DOHH2 (cell line): ENCODE data around the gene TAL2.
A peak's percentile ranks its signal among the peaks of the same experiment; 100 is the strongest.

Source experiments
- H3F3A ChIP-seq: fragments of 200-600 bp; sonication (generic), shearing (Covaris generic); 2 replicates; pipeline ENCODE4 v1.6.0; 2016; ENCODE audit warnings: antibody characterized with exemption, mild to moderate bottlenecking; ENCODE audit not compliant: control insufficient read depth, insufficient read depth
- H3K27ac ChIP-seq: fragments of 200-600 bp; sonication (generic); 2 replicates; pipeline ENCODE4 v1.5.1; 2014; ENCODE audit warnings: low read depth, mild to moderate bottlenecking, low read length, moderate library complexity
- H3K27me3 ChIP-seq: fragments of 200-600 bp; sonication (generic); 2 replicates; pipeline ENCODE4 v1.6.1; 2014; ENCODE audit warnings: mild to moderate bottlenecking, low read length, mixed read lengths; ENCODE audit not compliant: control insufficient read depth
- H3K36me3 ChIP-seq: fragments of 200-600 bp; sonication (generic); 2 replicates; pipeline ENCODE4 v1.6.1; 2014; ENCODE audit warnings: mild to moderate bottlenecking, low read length, moderate library complexity, mixed read lengths; ENCODE audit not compliant: control insufficient read depth
- H3K4me1 ChIP-seq: fragments of 200-600 bp; sonication (generic); 2 replicates; pipeline ENCODE4 v1.6.1; 2014; ENCODE audit warnings: mild to moderate bottlenecking, low read length, mixed read lengths; ENCODE audit not compliant: control insufficient read depth
- H3K4me2 ChIP-seq: fragments of 200-600 bp; sonication (generic); 2 replicates; pipeline ENCODE4 v1.6.0; 2014; ENCODE audit warnings: mild to moderate bottlenecking, low read length, moderate library complexity
- H3K4me3 ChIP-seq: fragments of 200-600 bp; sonication (generic); 2 replicates; pipeline ENCODE4 v1.5.1; 2014; ENCODE audit warnings: mild to moderate bottlenecking, low read length, mixed read lengths
- H3K79me2 ChIP-seq: fragments of 200-600 bp; sonication (generic); 2 replicates; pipeline ENCODE4 v1.6.1; 2014; ENCODE audit warnings: mild to moderate bottlenecking, low read length, mixed read lengths; ENCODE audit not compliant: control insufficient read depth
- H3K9me2 ChIP-seq: fragments of 200-600 bp; sonication (generic); replicated peaks from 2 replicates; pipeline ENCODE4 v1.6.1; 2014; ENCODE audit warnings: mild to moderate bottlenecking, low read length, mixed read lengths; ENCODE audit not compliant: control insufficient read depth
- H3K9me3 ChIP-seq: fragments of 200-600 bp; sonication (generic); 2 replicates; pipeline ENCODE4 v1.6.1; 2014; ENCODE audit warnings: antibody characterized with exemption, low read length, mixed read lengths; ENCODE audit not compliant: control insufficient read depth, insufficient read depth
- H4K20me1 ChIP-seq: fragments of 200-600 bp; sonication (generic); 2 replicates; pipeline ENCODE4 v1.6.0; 2014; ENCODE audit warnings: low read depth, mild to moderate bottlenecking, antibody characterized with exemption, low read length, moderate library complexity; ENCODE audit not compliant: control insufficient read depth, insufficient read depth
- EZH2phosphoT487 ChIP-seq: fragments of 200-600 bp; sonication (generic); IDR thresholded peaks from 2 replicates; pipeline ENCODE4 v1.6.1; 2017; ENCODE audit warnings: borderline replicate concordance, mild to moderate bottlenecking, antibody characterized with exemption, low read length, moderate library complexity, mixed read lengths
- TF ChIP-seq, protein P1 (sequence below): fragments of 200-600 bp; sonication (generic); IDR thresholded peaks from one replicate; pipeline ENCODE4 v1.5.1; 2014; ENCODE audit warnings: antibody characterized with exemption, mild to moderate bottlenecking, low read depth, low read length; ENCODE audit not compliant: poor library complexity, severe bottlenecking

TAL2 gene

DNA sequence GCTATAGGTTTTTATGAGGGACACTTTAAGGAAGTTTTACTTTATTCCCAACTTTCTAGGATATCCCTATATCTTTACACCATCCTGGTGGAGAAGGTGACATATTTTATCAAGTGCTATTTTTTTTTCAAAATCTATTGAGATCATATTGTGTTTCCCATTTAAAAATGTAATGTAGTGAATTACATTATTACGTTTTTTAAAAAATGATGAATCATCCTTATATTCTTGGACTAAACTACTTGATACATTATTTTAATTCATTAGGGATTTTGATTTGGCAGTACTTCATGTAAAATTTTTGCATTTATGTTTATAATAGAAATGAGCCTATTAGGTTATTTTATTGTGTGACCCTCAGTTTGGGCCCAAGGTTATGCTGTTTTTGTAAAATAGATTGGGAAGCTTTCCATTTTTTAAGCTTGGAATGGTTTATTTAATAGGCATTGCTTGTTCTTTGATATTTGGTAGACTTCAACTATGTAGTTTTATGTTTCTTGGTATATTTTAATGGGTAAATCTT is 36.2 kb downstream of the TAL2 start:
- Histone ChIP-seq H3F3A (no peaks in the 10 kb centered on the region), H3K9me2 (no peaks in the 10 kb centered on the region), H4K20me1 (no peaks in the 10 kb centered on the region), H3K4me1 (peaks cover 37% of the 10 kb centered on the region), H3K79me2 (peaks cover 74% of the 10 kb centered on the region), H3K4me2 (no peak overlapping the region), H3K9me3 (no peaks in the 10 kb centered on the region), H3K4me3 (no peak overlapping the region), H3K27ac (no peak overlapping the region), H3K27me3 (no peaks in the 10 kb centered on the region), H3K36me3 (no peaks in the 10 kb centered on the region)
- TF ChIP-seq, protein P1, sequence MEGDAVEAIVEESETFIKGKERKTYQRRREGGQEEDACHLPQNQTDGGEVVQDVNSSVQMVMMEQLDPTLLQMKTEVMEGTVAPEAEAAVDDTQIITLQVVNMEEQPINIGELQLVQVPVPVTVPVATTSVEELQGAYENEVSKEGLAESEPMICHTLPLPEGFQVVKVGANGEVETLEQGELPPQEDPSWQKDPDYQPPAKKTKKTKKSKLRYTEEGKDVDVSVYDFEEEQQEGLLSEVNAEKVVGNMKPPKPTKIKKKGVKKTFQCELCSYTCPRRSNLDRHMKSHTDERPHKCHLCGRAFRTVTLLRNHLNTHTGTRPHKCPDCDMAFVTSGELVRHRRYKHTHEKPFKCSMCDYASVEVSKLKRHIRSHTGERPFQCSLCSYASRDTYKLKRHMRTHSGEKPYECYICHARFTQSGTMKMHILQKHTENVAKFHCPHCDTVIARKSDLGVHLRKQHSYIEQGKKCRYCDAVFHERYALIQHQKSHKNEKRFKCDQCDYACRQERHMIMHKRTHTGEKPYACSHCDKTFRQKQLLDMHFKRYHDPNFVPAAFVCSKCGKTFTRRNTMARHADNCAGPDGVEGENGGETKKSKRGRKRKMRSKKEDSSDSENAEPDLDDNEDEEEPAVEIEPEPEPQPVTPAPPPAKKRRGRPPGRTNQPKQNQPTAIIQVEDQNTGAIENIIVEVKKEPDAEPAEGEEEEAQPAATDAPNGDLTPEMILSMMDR = no peak
- TF ChIP-seq EZH2phosphoT487 = no peak

DNA sequence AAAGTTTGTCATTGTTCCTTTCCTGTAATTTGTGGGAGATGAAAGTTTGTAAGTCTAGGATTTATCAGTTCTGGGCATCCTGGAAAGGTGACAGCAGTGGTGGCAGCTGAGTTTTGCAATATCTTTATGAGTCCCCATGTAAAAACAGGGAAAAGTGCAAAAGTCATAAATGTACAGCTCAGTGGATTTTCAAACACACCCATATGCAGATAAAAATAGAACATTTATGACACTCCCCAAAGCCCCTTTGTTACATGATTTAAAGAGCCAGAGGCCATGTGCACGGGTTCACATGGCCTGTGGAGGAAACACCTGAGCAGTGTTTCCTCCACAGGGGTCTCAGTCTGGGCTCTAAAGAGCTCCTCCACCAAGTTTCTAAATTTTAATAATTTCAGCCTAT is 38.4 kb downstream of the TAL2 start:
- TF ChIP-seq, protein P1 = no peak
- TF ChIP-seq EZH2phosphoT487 = no peak
- Histone ChIP-seq H3K27ac (no peak overlapping the region), H3K79me2 (peaks cover 64% of the 10 kb centered on the region), H3F3A (0 out of 2 replicates have a peak, but pooled peaks cover 2% of the 10 kb centered on the region), H4K20me1 (no peaks in the 10 kb centered on the region), H3K9me3 (no peaks in the 10 kb centered on the region), H3K9me2 (no peaks in the 10 kb centered on the region), H3K4me2 (peak overlapping the region; percentile 55), H3K27me3 (no peaks in the 10 kb centered on the region), H3K36me3 (no peaks in the 10 kb centered on the region), H3K4me3 (peak overlapping the region; percentile 29), H3K4me1 (peaks cover 26% of the 10 kb centered on the region)

DNA sequence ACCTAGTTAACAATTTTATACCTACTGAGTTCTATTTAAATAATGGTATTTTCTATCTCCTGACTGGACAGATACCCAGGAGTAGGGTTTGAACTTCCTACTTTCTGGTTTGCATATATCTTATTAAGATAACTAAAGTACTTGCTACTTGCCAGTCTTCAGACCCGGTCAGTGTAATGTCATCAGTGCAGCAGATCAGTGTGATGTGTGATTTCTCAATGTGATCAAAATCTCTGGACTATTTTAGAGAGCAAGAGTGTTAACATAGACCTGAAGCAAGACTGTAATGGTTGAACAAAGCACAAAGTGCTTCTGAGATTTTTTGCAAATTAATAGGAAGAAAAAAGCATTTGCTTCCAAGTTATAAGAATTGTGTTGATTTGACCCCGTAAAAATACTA is 38.9 kb downstream of the TAL2 start:
- no peaks in the 10 kb centered on the region for H3K27me3 ChIP-seq
- H3K79me2 ChIP-seq = peaks cover 61% of the 10 kb centered on the region
- peak overlapping the region; percentile 29; the same call in 1 of the 2 replicates for H3K4me3 ChIP-seq
- H3K27ac ChIP-seq = no peak overlapping the region
- no peaks in the 10 kb centered on the region for H4K20me1 ChIP-seq
- no peak for TF ChIP-seq EZH2phosphoT487
- TF ChIP-seq, protein P1 = no peak
- H3K4me1 ChIP-seq = peaks cover 23% of the 10 kb centered on the region
- H3F3A ChIP-seq = 0 out of 2 replicates have a peak, but pooled peaks cover 2% of the 10 kb centered on the region
- H3K36me3 ChIP-seq = no peaks in the 10 kb centered on the region
- no peaks in the 10 kb centered on the region for H3K9me2 ChIP-seq
- peak overlapping the region; percentile 55 for H3K4me2 ChIP-seq
- no peaks in the 10 kb centered on the region for H3K9me3 ChIP-seq
